HG03342 (cell line): ENCODE results near the gene RPS14.
"Not testable (repeated sequence)": the region's sequence is repeated elsewhere in the genome, so short reads cannot be mapped to it uniquely, and the experiment has no call there.

Experiments used
- ATAC-seq: cut with Tn5 transposase; IDR thresholded peaks from one replicate; pipeline ENCODE4 v1.9.1; 2021; ENCODE audit warnings: mild to moderate bottlenecking, moderate library complexity; ENCODE audit not compliant: unreplicated experiment

The RPS14 gene

GRCh38 chr5:150419630-150420270, 29.8 kb downstream of the RPS14 start:
- ATAC-seq: peak; percentile 56

- not testable (repeated sequence) for ATAC-seq
Measured at GRCh38 chr5:150413902-150414790, 35.4 kb downstream of the RPS14 start.

GRCh38 chr5:150413176-150413901, 36.2 kb downstream of the RPS14 start:
- ATAC-seq: no peak

GRCh38 chr5:150412319-150413175, 37.0 kb downstream of the RPS14 start, which contains the start of gene CD74:
Gene CD74 (minus strand): TSS chr5:150412910. CDS start chr5:150412749, 161 bp downstream.
- peak; percentile 65 for ATAC-seq

GRCh38 chr5:150411245-150411979, 38.1 kb downstream of the RPS14 start:
- ATAC-seq: no peak

GRCh38 chr5:150410524-150411244, 38.9 kb downstream of the RPS14 start:
- no peak for ATAC-seq

GRCh38 chr5:150409638-150410523, 39.7 kb downstream of the RPS14 start:
- ATAC-seq: peak; percentile 22

GRCh38 chr5:150408231-150408943, 41.2 kb downstream of the RPS14 start:
- no peak for ATAC-seq

GRCh38 chr5:150407096-150407720, 42.3 kb downstream of the RPS14 start:
- ATAC-seq: no peak

GRCh38 chr5:150406723-150407095, 42.8 kb downstream of the RPS14 start:
- no peak for ATAC-seq

- ATAC-seq: no peak
Measured at GRCh38 chr5:150406103-150406722, 43.3 kb downstream of the RPS14 start.

- no peak for ATAC-seq
Measured at GRCh38 chr5:150404941-150405816, 44.4 kb downstream of the RPS14 start.

GRCh38 chr5:150404535-150404934, 45.0 kb downstream of the RPS14 start:
- no peak for ATAC-seq

- ATAC-seq: no peak
Measured at GRCh38 chr5:150404121-150404520, 45.4 kb downstream of the RPS14 start.

GRCh38 chr5:150402901-150403342, 46.6 kb downstream of the RPS14 start:
- ATAC-seq: no peak
